AG04450 (cell line): ENCODE data around the gene MACROD2. TPM values are rescaled to one million over a fixed set of nuclear protein-coding genes. Genes with fewer than 3 reads are reported as not detected.

Experiments
- CTCF ChIA-PET: fragments of 300-600, 350-600 bp; formaldehyde crosslinking; extraction: SDS; loops from one replicate; lab custom pipeline; 2022; ENCODE audit warnings: antibody characterized with exemption, inconsistent platforms; lab: Charles Lee
- POLR2A ChIA-PET: fragments of 350-600 bp; formaldehyde crosslinking; extraction: SDS; loops from one replicate; lab custom pipeline; 2021; ENCODE audit warnings: antibody characterized with exemption, inconsistent platforms; lab: Yijun Ruan, JAX
- DNase-seq: peaks from one replicate; pipeline ENCODE4 v3.0.0-alpha.2; 2011; ENCODE audit warnings: low read depth, low spot score
- H3K27ac ChIP-seq: one replicate; pipeline ENCODE4 v1.5.1; 2012; ENCODE audit warnings: low read depth, low read length, control low read depth
- H3K27me3 ChIP-seq: one replicate; pipeline ENCODE4 v1.6.0; 2012; ENCODE audit warnings: low read length; ENCODE audit not compliant: control insufficient read depth, insufficient read depth
- H3K4me3 ChIP-seq: 2 replicates; pipeline ENCODE4 v1.5.1; 2011; ENCODE audit warnings: mild to moderate bottlenecking, low read depth, low read length, control low read depth
- H3K9me3 ChIP-seq: 2 replicates; pipeline ENCODE4 v1.5.1; 2012; ENCODE audit warnings: low read length; ENCODE audit not compliant: control insufficient read depth, insufficient read depth
- polyA plus RNA-seq: library from polyadenylated mRNA; depleted of rRNA; stranded (reverse); fragments of >200 nt; gene quantifications from 2 replicates; pipeline ENCODE4 v1.2.3, GENCODE V29; 2011
- TF ChIP-seq, protein P1 (sequence below): IDR thresholded peaks from 2 replicates; pipeline ENCODE4 v1.5.1; 2011; ENCODE audit warnings: low read depth, low read length, control low read depth, inconsistent platforms

Gene MACROD2
- polyA plus RNA-seq, 1 experiment = 0.02 TPM

DNA sequence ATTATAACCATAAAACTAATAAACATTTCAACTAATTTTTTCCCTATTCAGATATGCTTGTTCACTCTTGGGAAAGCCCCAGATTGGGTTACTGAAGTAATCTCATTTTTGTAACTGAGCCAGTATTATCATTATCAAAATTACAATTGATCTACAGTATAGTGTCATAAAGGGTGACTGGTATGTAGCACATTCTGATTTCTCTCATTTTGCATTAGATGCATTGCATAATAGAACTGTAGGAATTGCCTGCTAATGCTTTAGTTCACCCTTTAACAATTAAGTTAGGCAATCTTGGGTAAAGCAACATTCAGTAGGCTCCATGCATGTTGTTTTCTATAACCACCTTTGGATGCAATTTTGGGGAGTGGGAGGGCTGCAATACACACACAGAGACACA lies 492.9 kb downstream of the MACROD2 start:
- TF ChIP-seq, protein P1, sequence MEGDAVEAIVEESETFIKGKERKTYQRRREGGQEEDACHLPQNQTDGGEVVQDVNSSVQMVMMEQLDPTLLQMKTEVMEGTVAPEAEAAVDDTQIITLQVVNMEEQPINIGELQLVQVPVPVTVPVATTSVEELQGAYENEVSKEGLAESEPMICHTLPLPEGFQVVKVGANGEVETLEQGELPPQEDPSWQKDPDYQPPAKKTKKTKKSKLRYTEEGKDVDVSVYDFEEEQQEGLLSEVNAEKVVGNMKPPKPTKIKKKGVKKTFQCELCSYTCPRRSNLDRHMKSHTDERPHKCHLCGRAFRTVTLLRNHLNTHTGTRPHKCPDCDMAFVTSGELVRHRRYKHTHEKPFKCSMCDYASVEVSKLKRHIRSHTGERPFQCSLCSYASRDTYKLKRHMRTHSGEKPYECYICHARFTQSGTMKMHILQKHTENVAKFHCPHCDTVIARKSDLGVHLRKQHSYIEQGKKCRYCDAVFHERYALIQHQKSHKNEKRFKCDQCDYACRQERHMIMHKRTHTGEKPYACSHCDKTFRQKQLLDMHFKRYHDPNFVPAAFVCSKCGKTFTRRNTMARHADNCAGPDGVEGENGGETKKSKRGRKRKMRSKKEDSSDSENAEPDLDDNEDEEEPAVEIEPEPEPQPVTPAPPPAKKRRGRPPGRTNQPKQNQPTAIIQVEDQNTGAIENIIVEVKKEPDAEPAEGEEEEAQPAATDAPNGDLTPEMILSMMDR = no peak
- ChIA-PET POLR2A (no interaction called here), CTCF (no interaction called here)
- no peak overlapping the region for H3K27ac ChIP-seq
- H3K4me3 ChIP-seq = no peak overlapping the region
- H3K9me3 ChIP-seq = no peaks in the 10 kb centered on the region
- DNase-seq = no peak
- H3K27me3 ChIP-seq = no peaks in the 10 kb centered on the region

GRCh38 chr20:14488756-14489479 lies 493.6 kb downstream of the MACROD2 start:
- no peak for DNase-seq
- no peak overlapping the region for H3K27ac ChIP-seq
- ChIA-PET CTCF (no interaction called here), POLR2A (no interaction called here)
- TF ChIP-seq, protein P1 = no peak
- no peak overlapping the region for H3K4me3 ChIP-seq
- H3K9me3 ChIP-seq = no peaks in the 10 kb centered on the region
- no peaks in the 10 kb centered on the region for H3K27me3 ChIP-seq

DNA sequence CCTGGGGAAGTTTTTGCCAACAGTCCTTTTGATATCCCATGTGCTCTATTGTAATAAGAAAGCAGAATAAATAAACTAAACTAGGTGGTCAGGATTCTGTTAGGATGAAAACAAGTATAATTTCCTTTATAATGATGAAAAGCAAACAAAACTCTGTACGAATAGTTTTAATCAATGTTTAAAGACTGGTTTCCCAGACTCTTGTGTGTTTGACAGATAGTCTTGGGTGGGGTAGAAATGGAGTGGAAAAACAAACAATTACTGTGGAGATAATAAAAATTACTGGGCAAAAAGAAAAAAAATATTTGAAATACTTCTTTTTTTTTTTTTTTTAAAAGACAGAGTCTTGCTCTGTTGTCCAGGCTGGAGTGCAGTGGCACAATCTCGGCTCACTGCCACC lies 494.2 kb downstream of the MACROD2 start:
- TF ChIP-seq, protein P1 = no peak

GRCh38 chr20:14491436-14491835 lies 496.1 kb downstream of the MACROD2 start:
- Histone ChIP-seq H3K27me3 (no peaks in the 10 kb centered on the region), H3K27ac (no peak overlapping the region), H3K4me3 (no peak overlapping the region), H3K9me3 (no peaks in the 10 kb centered on the region)
- POLR2A ChIA-PET = no interaction called here
- CTCF ChIA-PET = no interaction called here
- TF ChIP-seq, protein P1 = no peak
- no peak for DNase-seq

More for the DNA sequence above, 494.2 kb downstream of the MACROD2 start:
- Histone ChIP-seq H3K27ac (no peak overlapping the region), H3K27me3 (no peaks in the 10 kb centered on the region), H3K9me3 (no peaks in the 10 kb centered on the region), H3K4me3 (no peak overlapping the region)
- ChIA-PET CTCF (no interaction called here), POLR2A (no interaction called here)
- no peak for DNase-seq

- ChIA-PET CTCF (interaction anchor here (0.7 kb wide), 1 partner anchor 156 kb away, joined by 4 read pairs; the partner anchor contains the start of gene FLRT3), POLR2A (no interaction called here)
- no peak for DNase-seq
- H3K27me3 ChIP-seq = no peaks in the 10 kb centered on the region
- TF ChIP-seq, protein P1 = no peak
- H3K4me3 ChIP-seq = no peak overlapping the region
- no peak overlapping the region for H3K27ac ChIP-seq
- H3K9me3 ChIP-seq = no peaks in the 10 kb centered on the region
Observed at GRCh38 chr20:14493408-14493807, 498.1 kb downstream of the MACROD2 start.
